Progenitor cell of endocrine pancreas (in vitro differentiated cells): ENCODE data around the gene MYRIP. TPM values are rescaled to one million over a fixed set of nuclear protein-coding genes. Genes with fewer than 3 reads are reported as not detected.
A peak's percentile ranks its signal among the peaks of the same experiment; 100 is the strongest.

Source experiments
- DNase-seq: peaks from one replicate; pipeline ENCODE4 v3.0.0; 2021; ENCODE audit warnings: low spot score; ENCODE audit not compliant: unreplicated experiment
- H3K27ac Mint-ChIP-seq: 2 replicates; pipeline ENCODE4 v1.8.0; 2021; ENCODE audit warnings: mild to moderate bottlenecking, moderate library complexity, mixed read lengths
- H3K27me3 Mint-ChIP-seq: 2 replicates; pipeline ENCODE4 v1.8.0; 2021; ENCODE audit warnings: mixed read lengths
- H3K36me3 Mint-ChIP-seq: 2 replicates; pipeline ENCODE4 v1.8.0; 2022; ENCODE audit warnings: mixed read lengths; ENCODE audit not compliant: insufficient read depth
- H3K4me1 Mint-ChIP-seq: 2 replicates; pipeline ENCODE4 v1.8.0; 2021; ENCODE audit warnings: low read depth, mixed read lengths
- H3K4me3 Mint-ChIP-seq: 2 replicates; pipeline ENCODE4 v1.8.0; 2021; ENCODE audit warnings: low read depth, mild to moderate bottlenecking, moderate library complexity, mixed read lengths
- H3K9me3 Mint-ChIP-seq: 2 replicates; pipeline ENCODE4 v1.8.0; 2021; ENCODE audit warnings: low read depth, mixed read lengths
- total RNA-seq: library from RNA; stranded (reverse); gene quantifications from 2 replicates; pipeline ENCODE4 v1.2.1, GENCODE V29; 2021
- TF ChIP-seq, protein P1 (sequence below): fragments of 200-600 bp; sonication (generic); IDR thresholded peaks from one replicate; pipeline ENCODE4 v1.5.0; 2021; ENCODE audit warnings: antibody characterized with exemption, mild to moderate bottlenecking; ENCODE audit not compliant: unreplicated experiment

Gene MYRIP
- total RNA-seq, 1 donor from 2014 or later: 0.57 TPM

DNA sequence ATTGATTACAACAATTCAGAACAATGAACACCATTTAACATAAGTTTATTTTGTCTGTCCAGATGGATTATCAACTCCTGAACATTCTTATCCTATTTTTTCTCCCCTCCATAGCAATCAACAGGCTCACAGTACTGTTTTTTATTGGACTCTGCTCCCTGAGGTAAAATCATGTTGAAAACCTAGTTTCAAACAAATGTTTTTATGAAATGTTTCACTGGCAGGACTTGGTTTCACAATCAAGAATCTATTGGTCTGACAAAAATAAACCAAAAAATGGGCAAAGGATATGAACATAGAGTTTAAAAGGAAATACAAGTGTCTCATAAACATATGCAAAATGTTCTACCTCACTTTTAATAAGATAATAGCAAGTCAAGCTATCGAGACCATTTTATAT, 2.6 kb upstream of the MYRIP start:
- no peak overlapping the region for H3K27ac Mint-ChIP-seq
- no peaks in the 10 kb centered on the region for H3K36me3 Mint-ChIP-seq
- no peak for DNase-seq
- no peak overlapping the region for H3K4me3 Mint-ChIP-seq
- TF ChIP-seq, protein P1, sequence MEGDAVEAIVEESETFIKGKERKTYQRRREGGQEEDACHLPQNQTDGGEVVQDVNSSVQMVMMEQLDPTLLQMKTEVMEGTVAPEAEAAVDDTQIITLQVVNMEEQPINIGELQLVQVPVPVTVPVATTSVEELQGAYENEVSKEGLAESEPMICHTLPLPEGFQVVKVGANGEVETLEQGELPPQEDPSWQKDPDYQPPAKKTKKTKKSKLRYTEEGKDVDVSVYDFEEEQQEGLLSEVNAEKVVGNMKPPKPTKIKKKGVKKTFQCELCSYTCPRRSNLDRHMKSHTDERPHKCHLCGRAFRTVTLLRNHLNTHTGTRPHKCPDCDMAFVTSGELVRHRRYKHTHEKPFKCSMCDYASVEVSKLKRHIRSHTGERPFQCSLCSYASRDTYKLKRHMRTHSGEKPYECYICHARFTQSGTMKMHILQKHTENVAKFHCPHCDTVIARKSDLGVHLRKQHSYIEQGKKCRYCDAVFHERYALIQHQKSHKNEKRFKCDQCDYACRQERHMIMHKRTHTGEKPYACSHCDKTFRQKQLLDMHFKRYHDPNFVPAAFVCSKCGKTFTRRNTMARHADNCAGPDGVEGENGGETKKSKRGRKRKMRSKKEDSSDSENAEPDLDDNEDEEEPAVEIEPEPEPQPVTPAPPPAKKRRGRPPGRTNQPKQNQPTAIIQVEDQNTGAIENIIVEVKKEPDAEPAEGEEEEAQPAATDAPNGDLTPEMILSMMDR: no peak
- peaks cover 5% of the 10 kb centered on the region for H3K9me3 Mint-ChIP-seq
- peaks cover 14% of the 10 kb centered on the region for H3K4me1 Mint-ChIP-seq
- peaks cover 73% of the 10 kb centered on the region for H3K27me3 Mint-ChIP-seq

DNA sequence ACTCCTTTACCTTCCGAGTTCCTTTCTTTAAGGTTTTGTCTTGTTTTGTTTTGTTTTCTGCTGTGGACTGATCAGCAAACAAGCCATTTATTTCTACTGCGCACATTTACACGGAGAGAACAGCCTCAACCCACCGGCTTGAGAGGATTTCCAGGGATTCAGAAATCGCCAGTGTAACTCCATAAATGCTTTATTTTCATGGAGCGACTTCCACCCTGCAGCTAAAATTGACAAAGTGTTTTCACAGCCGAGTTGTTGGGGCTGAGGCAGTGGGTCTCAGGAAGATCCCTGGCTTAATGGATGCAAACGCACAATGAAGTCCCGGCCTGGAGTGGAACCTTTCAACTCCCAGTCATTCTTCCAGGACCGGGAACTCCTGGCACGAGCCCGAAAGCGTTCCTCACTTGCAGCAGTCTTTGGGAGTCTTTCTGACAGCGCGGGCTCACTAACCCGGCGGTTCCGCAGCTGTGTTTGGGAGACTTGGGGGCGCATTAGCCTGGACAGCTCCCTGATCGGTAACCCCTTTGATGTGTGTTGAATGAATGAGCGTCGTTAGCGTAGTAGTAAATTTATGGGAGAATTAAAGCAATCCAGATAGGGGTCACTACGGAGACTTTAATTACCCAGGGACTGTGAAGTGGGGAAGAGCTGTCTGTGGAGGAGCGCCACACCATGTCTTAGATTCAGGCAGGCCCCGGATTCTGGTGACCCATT, 785 bp upstream of the MYRIP start:
- Mint-ChIP-seq H3K4me1 (peaks cover 14% of the 10 kb centered on the region), H3K9me3 (peaks cover 5% of the 10 kb centered on the region), H3K27ac (peak overlapping the region; percentile 60), H3K4me3 (peak overlapping the region; percentile 73), H3K27me3 (peaks cover 90% of the 10 kb centered on the region), H3K36me3 (no peaks in the 10 kb centered on the region)
- TF ChIP-seq, protein P1: no peak
- DNase-seq: peak; percentile 21

DNA sequence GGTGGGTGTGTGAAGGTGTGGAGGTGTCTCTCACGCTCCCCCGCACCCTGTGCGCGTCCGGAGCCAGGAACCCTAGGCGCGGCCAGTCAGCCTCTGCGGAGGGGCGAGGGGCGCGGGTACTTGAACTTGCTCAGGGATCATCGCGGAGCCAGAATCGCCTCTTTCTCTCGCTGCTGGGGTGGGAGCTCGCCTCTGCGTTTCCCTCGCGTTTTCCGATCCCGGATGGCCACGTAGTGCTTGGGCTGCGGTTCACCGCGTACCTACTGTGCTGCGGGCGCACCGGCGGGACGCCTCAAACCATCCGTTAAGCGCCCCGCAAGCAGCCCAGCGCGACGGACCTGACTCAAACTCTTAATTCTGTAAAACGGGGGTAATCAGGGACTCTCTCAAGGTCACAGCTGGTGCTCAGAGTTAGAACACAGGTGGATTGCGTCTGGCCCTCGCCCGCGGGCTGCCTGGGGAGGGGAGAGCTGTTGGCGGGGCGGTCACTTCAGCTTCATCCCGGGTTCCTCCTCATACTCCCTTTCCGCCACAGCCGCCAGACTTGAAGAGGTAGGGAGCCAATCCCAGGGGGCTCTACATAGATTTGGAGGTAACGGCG, 686 bp downstream of the MYRIP start:
- Mint-ChIP-seq H3K27ac (peak overlapping the region; percentile 73), H3K27me3 (peaks cover 78% of the 10 kb centered on the region), H3K4me3 (peak overlapping the region; percentile 82), H3K9me3 (no peaks in the 10 kb centered on the region), H3K36me3 (no peaks in the 10 kb centered on the region), H3K4me1 (peaks cover 14% of the 10 kb centered on the region)
- TF ChIP-seq, protein P1: no peak
- DNase-seq: no peak

DNA sequence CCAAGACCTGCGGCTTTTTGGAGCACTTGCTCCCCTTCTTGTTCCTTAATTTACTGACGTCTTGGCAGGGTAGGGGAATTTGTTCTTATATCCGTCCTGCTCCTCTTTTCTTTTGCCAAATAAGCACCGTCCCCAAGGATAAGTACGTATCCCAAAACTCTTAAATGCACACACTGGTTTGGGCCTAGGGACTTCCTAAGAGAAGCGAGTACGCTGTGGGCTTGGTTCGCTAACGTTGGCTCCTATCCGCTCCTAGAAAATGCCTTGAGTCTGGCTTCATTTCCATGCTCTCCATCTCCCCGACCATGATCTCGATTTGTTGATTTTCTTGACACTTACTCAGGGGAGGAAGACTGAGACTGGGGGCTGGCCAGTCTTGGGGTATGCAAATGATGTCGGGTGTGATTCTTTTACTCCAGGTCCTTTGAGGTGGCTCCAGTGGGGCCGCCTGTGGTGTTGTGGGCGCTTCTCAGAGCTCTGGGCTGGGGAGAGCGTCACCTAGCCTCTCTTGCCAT, 1.3 kb downstream of the MYRIP start:
- Mint-ChIP-seq H3K36me3 (no peaks in the 10 kb centered on the region), H3K4me1 (peaks cover 14% of the 10 kb centered on the region), H3K4me3 (peak overlapping the region; percentile 82), H3K27me3 (peaks cover 76% of the 10 kb centered on the region), H3K9me3 (no peaks in the 10 kb centered on the region), H3K27ac (peak overlapping the region; percentile 73)
- DNase-seq: no peak
- TF ChIP-seq, protein P1: no peak

DNA sequence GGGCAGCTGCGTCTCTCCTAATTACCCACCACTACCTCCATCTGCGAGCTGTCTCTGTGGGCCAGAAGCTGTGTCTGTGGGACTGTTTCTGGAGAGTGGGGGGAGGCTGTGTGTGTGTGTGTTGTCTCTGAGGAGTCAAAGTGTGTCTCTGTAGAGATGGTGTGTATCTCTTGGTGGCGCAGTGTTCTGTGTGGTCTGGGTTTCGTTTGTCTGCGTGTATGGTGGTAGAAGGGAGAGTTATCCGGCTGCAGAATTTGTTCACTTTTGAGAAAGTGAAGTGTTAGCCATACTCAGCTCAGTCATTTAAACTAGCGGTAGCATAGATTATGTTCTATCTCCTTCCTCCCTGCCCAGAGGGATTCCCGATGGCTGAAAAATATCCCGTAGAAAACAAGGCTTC, 2.2 kb downstream of the MYRIP start:
- H3K9me3 Mint-ChIP-seq: no peaks in the 10 kb centered on the region
- H3K27me3 Mint-ChIP-seq: peaks cover 67% of the 10 kb centered on the region
- no peak overlapping the region for H3K27ac Mint-ChIP-seq
- DNase-seq: no peak
- H3K36me3 Mint-ChIP-seq: no peaks in the 10 kb centered on the region
- TF ChIP-seq, protein P1: no peak
- H3K4me3 Mint-ChIP-seq: no peak overlapping the region
- H3K4me1 Mint-ChIP-seq: peaks cover 14% of the 10 kb centered on the region
